Peyer's patch (tissue), 4 donors: ENCODE results near the gene ATN1.

ENCODE experiments used
- CTCF ChIP-seq, 6 experiments: fragments of 450-650 bp in 4 of 6; fragments of 200-600 bp in 2 of 6; sonication (generic) in 1 of 6; IDR thresholded peaks; one replicate each; pipeline ENCODE4 v1.5.1; 2017 to 2019; ENCODE audit warnings: antibody characterized with exemption in 6 of 6, mild to moderate bottlenecking in 3 of 6, moderate library complexity in 1 of 6
- POLR2A ChIP-seq, 2 donors: fragments of 450-650 bp; IDR thresholded peaks; one replicate each; pipeline ENCODE4 v1.5.1; 2017; ENCODE audit warnings: antibody characterized with exemption in 2 of 2, mild to moderate bottlenecking in 2 of 2, moderate library complexity in 2 of 2

- TF ChIP-seq CTCF (IDR thresholded peaks at IDR 0.05) (no peak), POLR2A (IDR thresholded peaks at IDR 0.05) (no peak)
Observed at GRCh38 chr12:6957151-6957701, 29.5 kb downstream of the ATN1 start.
